Spleen (tissue), 7 donors: ENCODE results near the gene IQSEC1.

Experiments
- POLR2A ChIP-seq, 3 donors: fragments of 450-650 bp; IDR thresholded peaks; one replicate each; pipeline ENCODE4 v1.5.1; 2017; ENCODE audit warnings: antibody characterized with exemption in 3 of 3, mild to moderate bottlenecking in 1 of 3
- TF ChIP-seq, protein P1 (sequence below), 11 experiments: fragments of 200-600 bp in 7 of 11; fragments of 450-650 bp in 4 of 11; sonication (generic) in 4 of 11; IDR thresholded peaks in 8 of 11; conservative IDR thresholded peaks in 3 of 11; 1 replicate in 7 of 11; 2 replicates in 4 of 11; pipeline versions ENCODE4 v1.4.0 to v1.8.0; 2016 to 2021; ENCODE audit warnings: antibody characterized with exemption in 11 of 11, inconsistent platforms in 4 of 11, mild to moderate bottlenecking in 1 of 11
- donor health status: DM: no; HTN: no; CAD: no; lungs with moderate emphysema.
- donor health status: DM: no; HTN: no; CAD: no.
- donor health status: DM: no; HTN: no; CAD: no.

DNA sequence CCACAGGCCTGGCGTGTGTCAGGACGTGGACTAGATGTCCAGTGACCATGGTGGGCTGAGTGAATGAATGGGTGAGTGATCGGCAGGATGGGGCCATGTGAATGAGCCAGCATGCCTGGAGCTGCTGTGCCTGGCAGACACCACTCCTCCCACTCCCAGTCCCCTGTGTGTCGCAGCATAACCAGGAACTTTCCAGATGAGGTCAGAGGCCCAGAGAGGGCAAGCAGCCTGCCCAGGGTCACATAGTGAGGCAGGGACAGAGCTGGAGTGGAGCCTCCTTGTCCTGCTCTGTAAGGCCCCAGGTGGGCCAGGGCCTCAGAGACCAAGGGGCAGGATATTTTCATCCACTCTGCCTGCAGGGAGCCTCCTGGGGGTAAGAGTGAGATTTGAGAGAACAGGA lies 6.4 kb downstream of the IQSEC1 start:
- TF ChIP-seq, protein P1, sequence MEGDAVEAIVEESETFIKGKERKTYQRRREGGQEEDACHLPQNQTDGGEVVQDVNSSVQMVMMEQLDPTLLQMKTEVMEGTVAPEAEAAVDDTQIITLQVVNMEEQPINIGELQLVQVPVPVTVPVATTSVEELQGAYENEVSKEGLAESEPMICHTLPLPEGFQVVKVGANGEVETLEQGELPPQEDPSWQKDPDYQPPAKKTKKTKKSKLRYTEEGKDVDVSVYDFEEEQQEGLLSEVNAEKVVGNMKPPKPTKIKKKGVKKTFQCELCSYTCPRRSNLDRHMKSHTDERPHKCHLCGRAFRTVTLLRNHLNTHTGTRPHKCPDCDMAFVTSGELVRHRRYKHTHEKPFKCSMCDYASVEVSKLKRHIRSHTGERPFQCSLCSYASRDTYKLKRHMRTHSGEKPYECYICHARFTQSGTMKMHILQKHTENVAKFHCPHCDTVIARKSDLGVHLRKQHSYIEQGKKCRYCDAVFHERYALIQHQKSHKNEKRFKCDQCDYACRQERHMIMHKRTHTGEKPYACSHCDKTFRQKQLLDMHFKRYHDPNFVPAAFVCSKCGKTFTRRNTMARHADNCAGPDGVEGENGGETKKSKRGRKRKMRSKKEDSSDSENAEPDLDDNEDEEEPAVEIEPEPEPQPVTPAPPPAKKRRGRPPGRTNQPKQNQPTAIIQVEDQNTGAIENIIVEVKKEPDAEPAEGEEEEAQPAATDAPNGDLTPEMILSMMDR (IDR thresholded peaks at IDR 0.05 in 8 of 11, conservative IDR thresholded peaks at IDR 0.05 in 3 of 11), result no peak
- TF ChIP-seq POLR2A (IDR thresholded peaks at IDR 0.05), result no peak
